Activated T-cell treated with anti-CD3 and anti-CD28 coated beads, Interleukin-2, amount 50 U/mL, for 1 hour (primary cell): ENCODE data around the gene GNAL.
"Not testable (repeated sequence)": the region's sequence is repeated elsewhere in the genome, so short reads cannot be mapped to it uniquely, and the experiment has no call there.

ENCODE experiments used
- DNase-seq: peaks from one replicate; pipeline ENCODE4 v3.0.0-alpha.2; 2020

The GNAL gene

GRCh38 chr18:11688972-11689668 is at the start of gene GNAL:
Gene GNAL, plus strand, starts transcription at chr18:11689264. Its CDS starts 300 bp downstream, at chr18:11689564.
- peak; percentile 45 for DNase-seq

- not testable (repeated sequence) for DNase-seq
These were observed 41.8 kb upstream of the GNAL start for GRCh38 chr18:11647310-11647709.

- not testable (repeated sequence) for DNase-seq
These were observed 41.3 kb upstream of the GNAL start for GRCh38 chr18:11647804-11648203.

GRCh38 chr18:11649839-11650238 is 39.2 kb upstream of the GNAL start:
- DNase-seq: no peak

- DNase-seq: no peak
These were observed 37.2 kb upstream of the GNAL start for GRCh38 chr18:11651899-11652298.

GRCh38 chr18:11653521-11653920 is 35.5 kb upstream of the GNAL start:
- no peak for DNase-seq

- peak; percentile 50 for DNase-seq
These were observed 34.1 kb upstream of the GNAL start for GRCh38 chr18:11654736-11655605.

- DNase-seq: no peak
These were observed 33.5 kb upstream of the GNAL start for GRCh38 chr18:11655606-11655932.

- DNase-seq: no peak
These were observed 31.9 kb upstream of the GNAL start for GRCh38 chr18:11657152-11657551.

GRCh38 chr18:11657554-11657953 is 31.5 kb upstream of the GNAL start:
- DNase-seq: no peak

GRCh38 chr18:11658019-11658418 is 31.0 kb upstream of the GNAL start:
- no peak for DNase-seq

GRCh38 chr18:11658989-11659388 is 30.1 kb upstream of the GNAL start:
- no peak for DNase-seq

GRCh38 chr18:11660691-11661090 is 28.4 kb upstream of the GNAL start:
- DNase-seq: no peak

GRCh38 chr18:11661430-11661829 is 27.6 kb upstream of the GNAL start:
- DNase-seq: no peak

- DNase-seq: no peak
These were observed 25.5 kb upstream of the GNAL start for GRCh38 chr18:11663439-11664029.

GRCh38 chr18:11664286-11664685 is 24.8 kb upstream of the GNAL start:
- DNase-seq: no peak

- DNase-seq: no peak
These were observed 23.9 kb upstream of the GNAL start for GRCh38 chr18:11665146-11665545.

- no peak for DNase-seq
These were observed 23.5 kb upstream of the GNAL start for GRCh38 chr18:11665587-11665986.

GRCh38 chr18:11666176-11666575 is 22.9 kb upstream of the GNAL start:
- DNase-seq: no peak

GRCh38 chr18:11666831-11667230 is 22.2 kb upstream of the GNAL start:
- no peak for DNase-seq

GRCh38 chr18:11667578-11667977 is 21.5 kb upstream of the GNAL start:
- DNase-seq: no peak

- DNase-seq: no peak
These were observed 20.5 kb upstream of the GNAL start for GRCh38 chr18:11668441-11669169.

- no peak for DNase-seq
These were observed 19.7 kb upstream of the GNAL start for GRCh38 chr18:11669271-11669947.
